NCI-H774 (cell line): Measurements from ENCODE around the gene TMSB15A.
"Not testable (repeated sequence)": the region's sequence is repeated elsewhere in the genome, so short reads cannot be mapped to it uniquely, and the experiment has no call there.

Source experiments
- DNase-seq: peaks from one replicate; lab custom pipeline; 2025; lab: John Stamatoyannopoulos, UW

TMSB15A gene

GRCh38 chrX:102515975-102516941 lies at the start of gene TMSB15A:
TSS of gene TMSB15A (minus strand) at chrX:102516739.
- peak; percentile 57 for DNase-seq

GRCh38 chrX:102560423-102561068 lies 44.0 kb upstream of the TMSB15A start:
- no peak for DNase-seq

- no peak for DNase-seq
These were observed 42.1 kb upstream of the TMSB15A start for GRCh38 chrX:102558607-102559006.

GRCh38 chrX:102548231-102548630 lies 31.7 kb upstream of the TMSB15A start:
- no peak for DNase-seq

GRCh38 chrX:102546828-102547493 lies 30.4 kb upstream of the TMSB15A start:
- peak; percentile 26 for DNase-seq

GRCh38 chrX:102546175-102546574 lies 29.6 kb upstream of the TMSB15A start:
- DNase-seq, result not testable (repeated sequence)

- DNase-seq, result no peak
These were observed 19.4 kb upstream of the TMSB15A start for GRCh38 chrX:102535958-102536357.

GRCh38 chrX:102517326-102517725 lies 787 bp upstream of the TMSB15A start:
- DNase-seq, result no peak

- no peak for DNase-seq
These were observed 2.0 kb downstream of the TMSB15A start for GRCh38 chrX:102514536-102514935.

GRCh38 chrX:102498732-102499131 lies 17.8 kb downstream of the TMSB15A start:
- no peak for DNase-seq

- DNase-seq, result no peak
These were observed 24.8 kb downstream of the TMSB15A start for GRCh38 chrX:102491766-102492165.

- not testable (repeated sequence) for DNase-seq
These were observed 37.8 kb downstream of the TMSB15A start for GRCh38 chrX:102478765-102479164.

GRCh38 chrX:102471762-102472220 lies 44.7 kb downstream of the TMSB15A start, which contains the start of gene TCP11X2:
TSS of gene TCP11X2 (minus strand) at chrX:102471812.
- DNase-seq, result not testable (repeated sequence)

GRCh38 chrX:102470215-102470614 lies 46.3 kb downstream of the TMSB15A start:
- DNase-seq, result not testable (repeated sequence)
